ENCODE data around the gene ALPP.
"Not testable (repeated sequence)": the region's sequence is repeated elsewhere in the genome, so short reads cannot be mapped to it uniquely, and the experiment has no call there.

The ALPP gene

DNA sequence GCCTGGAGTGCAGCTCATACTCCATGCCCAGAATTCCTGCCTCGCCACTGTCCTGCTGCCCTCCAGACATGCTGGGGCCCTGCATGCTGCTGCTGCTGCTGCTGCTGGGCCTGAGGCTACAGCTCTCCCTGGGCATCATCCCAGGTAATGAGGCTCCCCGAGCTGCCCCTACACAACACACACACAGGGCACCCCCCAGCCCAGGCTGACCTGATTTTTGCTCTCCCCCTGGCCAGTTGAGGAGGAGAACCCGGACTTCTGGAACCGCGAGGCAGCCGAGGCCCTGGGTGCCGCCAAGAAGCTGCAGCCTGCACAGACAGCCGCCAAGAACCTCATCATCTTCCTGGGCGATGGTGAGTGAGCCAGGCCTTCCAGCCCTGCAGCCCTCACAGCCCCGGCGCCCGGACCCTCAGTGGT lies at the start of gene ALPP:
ALPP (plus strand) TSS at position 17 of the 417 bp plus-strand sequence; CDS start at position 69, 52 bp downstream.
- not testable (repeated sequence) for DNase-seq (ENCODE audit: low read depth); H3K4me3 ChIP-seq (ENCODE audit: control insufficient read depth, low read depth, low read length)

DNA sequence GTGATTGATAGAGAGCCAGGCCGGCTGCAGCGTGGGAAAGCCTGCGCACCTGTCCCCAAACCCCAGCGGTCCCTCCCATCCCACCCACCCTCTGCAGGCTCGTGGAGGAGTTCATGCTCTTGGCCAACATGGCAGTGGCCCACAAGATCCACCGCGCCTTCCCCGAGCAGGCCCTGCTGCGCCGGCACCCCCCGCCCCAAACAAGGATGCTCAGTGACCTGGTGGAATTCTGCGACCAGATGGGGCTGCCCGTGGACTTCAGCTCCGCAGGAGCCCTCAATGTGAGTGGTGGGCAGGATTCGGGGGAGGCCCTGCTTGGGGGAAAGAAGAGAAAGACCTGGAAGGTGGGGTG lies 48.9 kb upstream of the ALPP start:
- no peak overlapping the region for H3K4me3 ChIP-seq (ENCODE audit: control insufficient read depth, low read depth, low read length)
- TF ChIP-seq, protein P1, sequence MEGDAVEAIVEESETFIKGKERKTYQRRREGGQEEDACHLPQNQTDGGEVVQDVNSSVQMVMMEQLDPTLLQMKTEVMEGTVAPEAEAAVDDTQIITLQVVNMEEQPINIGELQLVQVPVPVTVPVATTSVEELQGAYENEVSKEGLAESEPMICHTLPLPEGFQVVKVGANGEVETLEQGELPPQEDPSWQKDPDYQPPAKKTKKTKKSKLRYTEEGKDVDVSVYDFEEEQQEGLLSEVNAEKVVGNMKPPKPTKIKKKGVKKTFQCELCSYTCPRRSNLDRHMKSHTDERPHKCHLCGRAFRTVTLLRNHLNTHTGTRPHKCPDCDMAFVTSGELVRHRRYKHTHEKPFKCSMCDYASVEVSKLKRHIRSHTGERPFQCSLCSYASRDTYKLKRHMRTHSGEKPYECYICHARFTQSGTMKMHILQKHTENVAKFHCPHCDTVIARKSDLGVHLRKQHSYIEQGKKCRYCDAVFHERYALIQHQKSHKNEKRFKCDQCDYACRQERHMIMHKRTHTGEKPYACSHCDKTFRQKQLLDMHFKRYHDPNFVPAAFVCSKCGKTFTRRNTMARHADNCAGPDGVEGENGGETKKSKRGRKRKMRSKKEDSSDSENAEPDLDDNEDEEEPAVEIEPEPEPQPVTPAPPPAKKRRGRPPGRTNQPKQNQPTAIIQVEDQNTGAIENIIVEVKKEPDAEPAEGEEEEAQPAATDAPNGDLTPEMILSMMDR (IDR thresholded peaks at IDR 0.05; ENCODE audit: control insufficient read depth, insufficient read depth, low read depth, low read length, missing control alignments), result no peak
- DNase-seq (ENCODE audit: low read depth), result no peak

DNA sequence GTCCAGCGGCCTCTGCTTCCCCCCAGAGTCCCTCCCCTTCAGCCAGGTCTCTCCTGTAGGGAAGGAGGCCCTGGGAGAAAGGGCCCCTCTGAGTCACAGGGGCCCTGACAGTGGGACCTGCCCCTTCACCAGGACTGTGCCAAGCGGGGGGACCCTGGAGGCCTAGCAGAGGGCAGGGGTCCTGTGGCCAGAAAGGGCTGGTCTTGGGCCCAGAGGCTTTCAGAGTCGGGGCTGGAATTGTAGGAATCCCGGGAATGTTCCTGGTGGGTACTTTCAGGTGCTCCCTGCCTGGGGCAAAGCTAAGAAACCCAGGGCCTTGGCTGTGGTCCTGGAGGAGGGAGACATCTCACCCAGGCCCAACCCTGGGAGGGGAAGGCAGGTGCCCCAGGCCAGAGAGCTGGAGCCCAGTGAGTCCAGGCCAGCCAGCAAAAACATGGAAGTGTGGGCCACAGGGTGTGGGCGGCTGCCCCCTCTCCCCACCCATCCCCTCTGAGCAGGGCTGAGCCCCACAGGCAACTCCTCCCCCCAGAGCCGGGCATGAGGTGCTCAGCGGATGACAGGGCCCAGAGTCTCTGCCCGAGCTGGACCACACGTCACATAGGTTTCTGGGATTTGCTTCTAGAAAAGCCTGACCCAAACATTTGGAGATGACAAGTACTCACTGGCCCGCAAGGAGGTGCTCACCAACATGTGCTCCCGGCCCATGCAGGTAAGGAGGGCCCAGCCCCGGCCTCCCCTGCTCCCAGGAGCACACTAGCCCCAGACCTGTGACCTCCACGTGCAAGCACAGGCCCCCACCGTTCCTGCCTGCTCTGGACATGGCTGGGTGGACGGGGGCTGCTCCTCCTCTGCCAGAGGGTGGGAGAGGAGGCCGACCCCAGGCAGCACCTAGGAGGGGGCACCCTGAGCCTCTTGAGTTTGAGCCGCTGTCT lies 48.2 kb upstream of the ALPP start:
- TF ChIP-seq, protein P1 (IDR thresholded peaks at IDR 0.05; ENCODE audit: control insufficient read depth, insufficient read depth, low read depth, low read length, missing control alignments), result no peak
- DNase-seq (ENCODE audit: low read depth), result no peak

DNA sequence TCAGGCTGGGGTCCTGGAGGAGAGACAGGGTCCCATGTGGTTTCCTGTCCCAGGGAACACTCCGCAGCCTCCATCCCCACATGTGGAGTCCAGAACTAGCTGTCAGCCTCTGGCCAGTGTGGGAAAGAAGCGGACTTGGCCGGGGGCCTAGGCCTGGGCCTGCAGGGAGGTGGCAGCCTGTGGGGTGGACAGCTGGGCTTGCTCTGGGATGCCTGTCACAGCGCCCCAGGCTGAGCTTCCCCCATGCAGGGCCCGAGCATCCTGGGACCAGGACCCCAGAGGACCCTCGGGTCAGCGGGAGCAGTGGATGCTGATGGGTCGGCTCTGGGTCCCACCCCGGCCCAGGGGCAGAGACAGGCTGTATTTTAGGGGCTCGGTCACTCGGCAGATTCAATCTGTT lies 47.5 kb upstream of the ALPP start:
- not testable (repeated sequence) for DNase-seq (ENCODE audit: low read depth); H3K4me3 ChIP-seq (ENCODE audit: control insufficient read depth, low read depth, low read length)

More for the DNA sequence above, 48.2 kb upstream of the ALPP start:
- no peak overlapping the region for H3K4me3 ChIP-seq (ENCODE audit: control insufficient read depth, low read depth, low read length)

DNA sequence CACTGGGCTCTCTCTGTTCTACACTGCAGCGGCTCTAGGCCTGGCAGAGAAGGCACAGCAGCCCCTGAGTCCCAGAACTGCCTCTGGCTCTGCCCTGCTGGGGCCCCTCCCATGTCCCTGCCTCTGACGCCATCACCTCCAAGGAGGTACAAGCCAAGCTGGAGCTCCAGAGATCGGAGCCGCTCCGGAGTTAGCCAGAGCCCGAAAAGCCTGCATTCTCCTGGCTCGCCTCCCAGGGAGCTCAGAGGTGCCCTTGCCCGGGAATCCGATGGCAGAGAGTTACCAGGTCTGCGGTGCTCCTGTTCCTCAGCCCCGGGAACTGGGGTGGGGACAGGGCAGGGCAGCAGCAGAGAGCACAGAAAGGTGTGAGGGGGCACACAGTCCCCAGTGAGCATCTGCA lies 46.9 kb upstream of the ALPP start:
- DNase-seq (ENCODE audit: low read depth); H3K4me3 ChIP-seq (ENCODE audit: control insufficient read depth, low read depth, low read length): not testable (repeated sequence)

DNA sequence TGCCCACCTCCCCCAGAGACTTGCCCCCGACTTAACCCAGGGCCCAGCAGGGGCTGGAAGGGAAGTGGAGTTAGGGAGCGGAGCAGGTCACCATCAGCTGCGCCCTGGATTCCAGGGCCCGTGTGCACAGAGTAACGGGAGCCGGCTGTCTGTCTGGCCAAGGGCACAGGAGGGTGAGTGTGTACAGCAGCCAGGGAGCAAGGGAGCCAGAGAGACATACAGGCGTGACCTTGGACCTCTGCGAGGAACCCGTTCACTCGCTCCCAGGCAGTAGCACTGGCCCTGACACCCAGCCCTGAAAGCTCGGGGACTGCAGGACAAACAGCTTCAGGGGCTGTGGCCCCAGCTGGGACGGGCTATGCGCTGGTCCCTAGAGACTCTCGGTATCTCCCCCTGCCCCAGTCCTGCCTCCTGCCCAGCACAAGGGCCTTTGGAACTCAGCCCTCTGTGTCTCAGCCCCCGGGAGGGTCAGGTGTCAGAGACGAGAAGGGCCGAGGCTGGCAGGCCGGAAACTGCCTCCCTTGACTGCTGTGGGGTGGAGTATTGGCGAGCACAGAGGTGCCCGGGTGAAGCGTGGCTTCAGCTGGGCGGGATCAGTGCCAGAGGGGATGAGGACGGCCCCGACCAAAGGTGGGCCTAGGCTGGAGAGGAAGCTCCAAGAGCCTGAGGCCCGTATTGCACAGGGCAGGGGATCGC lies 46.2 kb upstream of the ALPP start:
- H3K4me3 ChIP-seq (ENCODE audit: control insufficient read depth, low read depth, low read length); DNase-seq (ENCODE audit: low read depth): not testable (repeated sequence)

DNA sequence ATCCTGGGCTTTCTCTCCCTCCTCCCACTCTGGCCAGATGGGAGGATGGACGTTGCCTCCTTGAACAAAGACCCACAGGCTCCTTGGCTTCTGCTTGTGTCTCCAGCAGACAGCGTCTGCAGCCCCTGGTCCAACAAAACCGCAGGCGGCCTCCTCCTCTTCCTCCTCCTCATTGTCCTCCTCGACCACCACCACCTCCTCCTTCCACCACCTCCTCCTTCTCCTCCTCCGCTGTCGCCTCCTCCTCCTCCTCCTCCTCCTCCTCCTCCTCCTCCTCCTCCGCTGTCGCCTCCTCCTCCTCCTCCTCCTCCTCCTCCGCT lies 45.7 kb upstream of the ALPP start:
- TF ChIP-seq, protein P1 (IDR thresholded peaks at IDR 0.05; ENCODE audit: control insufficient read depth, insufficient read depth, low read depth, low read length, missing control alignments), result no peak
- no peak overlapping the region for H3K4me3 ChIP-seq (ENCODE audit: control insufficient read depth, low read depth, low read length)
- DNase-seq (ENCODE audit: low read depth), result no peak

DNA sequence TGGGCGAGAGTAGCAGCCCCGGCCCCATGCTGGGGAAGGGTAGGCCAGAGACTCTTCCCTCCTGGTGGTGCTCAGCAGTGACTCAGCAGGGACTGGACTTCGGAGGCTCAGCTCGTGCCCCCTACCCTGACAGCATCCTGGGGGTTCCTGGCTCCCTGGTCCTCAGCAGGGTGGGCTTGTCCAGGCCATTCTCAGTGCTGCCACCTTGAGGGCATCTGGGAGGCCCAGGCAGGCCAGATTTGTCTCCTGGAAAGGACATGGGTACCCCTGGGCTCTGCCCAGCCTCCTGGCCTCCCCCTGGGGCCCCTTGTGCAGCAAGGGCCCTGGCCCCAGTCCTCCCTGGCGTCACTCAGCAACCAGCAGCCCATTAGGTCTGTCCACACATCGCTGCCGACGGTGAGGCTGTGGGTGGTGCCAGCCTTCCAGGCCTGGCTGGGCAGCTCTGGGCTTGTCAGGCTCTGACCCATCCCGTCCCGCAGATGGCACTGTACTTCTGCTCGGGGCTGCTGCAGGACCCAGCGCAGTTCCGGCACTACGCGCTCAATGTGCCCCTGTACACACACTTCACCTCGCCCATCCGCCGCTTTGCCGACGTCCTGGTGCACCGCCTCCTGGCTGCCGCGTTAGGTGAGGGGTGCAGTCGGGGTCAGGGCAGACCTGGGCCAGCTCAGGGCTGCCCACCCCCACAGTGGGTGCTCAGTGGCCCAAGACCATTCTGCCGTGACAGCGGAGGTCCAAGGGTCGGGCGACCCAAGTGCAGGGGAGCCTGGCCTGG lies 45.0 kb upstream of the ALPP start:
- H3K4me3 ChIP-seq (ENCODE audit: control insufficient read depth, low read depth, low read length), result no peak overlapping the region
- no peak for DNase-seq (ENCODE audit: low read depth)
- TF ChIP-seq, protein P1 (IDR thresholded peaks at IDR 0.05; ENCODE audit: control insufficient read depth, insufficient read depth, low read depth, low read length, missing control alignments), result peak; percentile 61

DNA sequence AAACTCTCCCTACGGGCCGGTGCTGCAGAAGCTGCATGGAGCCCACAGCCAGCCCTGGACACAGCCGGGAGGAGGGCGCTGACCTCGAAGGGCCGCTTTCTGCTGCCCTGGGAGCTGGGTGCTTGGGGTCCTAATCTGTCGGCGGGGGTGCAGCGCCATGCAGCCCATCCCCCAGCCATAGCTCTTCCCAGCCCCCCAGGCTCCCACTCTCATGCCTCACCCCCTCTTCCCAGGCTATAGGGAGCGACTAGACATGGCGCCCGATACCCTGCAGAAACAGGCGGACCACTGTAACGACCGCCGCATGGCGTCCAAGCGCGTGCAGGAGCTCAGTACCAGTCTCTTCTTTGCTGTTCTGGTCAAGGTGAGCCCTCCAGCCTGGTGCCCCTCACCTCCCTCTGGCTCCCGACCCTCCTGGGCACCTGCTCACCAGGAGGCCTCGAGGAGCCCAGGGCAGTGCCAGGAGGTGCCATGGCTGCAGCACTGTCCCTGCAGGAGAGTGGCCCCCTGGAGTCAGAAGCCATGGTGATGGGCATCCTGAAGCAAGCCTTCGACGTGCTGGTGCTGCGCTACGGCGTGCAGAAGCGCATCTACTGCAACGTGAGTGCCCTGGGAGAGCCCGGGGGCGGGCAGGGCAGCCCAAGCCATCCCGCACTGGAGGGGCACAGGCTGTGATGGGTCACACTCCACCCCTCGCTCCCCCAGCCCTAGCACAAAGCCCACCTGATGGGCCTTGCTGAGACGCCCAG lies 44.2 kb upstream of the ALPP start:
- DNase-seq (ENCODE audit: low read depth), result not testable (repeated sequence)

DNA sequence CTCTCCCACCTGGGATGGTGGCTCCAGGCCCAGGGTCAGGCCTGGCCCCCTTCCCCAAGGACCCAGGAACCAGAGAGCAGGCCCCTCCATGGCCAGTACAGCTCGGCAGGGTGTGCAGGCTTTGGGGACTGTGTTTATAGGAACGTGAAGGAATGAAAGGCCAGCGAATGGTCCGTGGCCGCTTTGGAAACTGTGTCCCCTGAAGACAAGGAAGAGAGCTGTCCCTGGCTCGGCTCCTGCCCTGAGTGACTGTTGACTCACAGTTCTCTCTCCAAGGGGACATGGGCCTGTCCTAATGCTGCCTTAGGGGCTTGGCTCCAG lies 43.7 kb upstream of the ALPP start:
- DNase-seq (ENCODE audit: low read depth); H3K4me3 ChIP-seq (ENCODE audit: control insufficient read depth, low read depth, low read length): not testable (repeated sequence)

More for the DNA sequence above, 44.2 kb upstream of the ALPP start:
- not testable (repeated sequence) for H3K4me3 ChIP-seq (ENCODE audit: control insufficient read depth, low read depth, low read length)

All from AG09309 (cell line).